Upper lobe of right lung (tissue), 1 donor: ENCODE results near the gene FAM151B. TPM values are rescaled to one million over a fixed set of nuclear protein-coding genes. Genes with fewer than 3 reads are reported as not detected.
A peak's percentile ranks its signal among the peaks of the same experiment; 100 is the strongest.

Source experiments
- ATAC-seq: fragments of 200-7000 bp; cut with Tn5 transposase; one replicate; pipeline ENCODE4 v1.9.1; 2020; ENCODE audit warnings: mild to moderate bottlenecking, moderate library complexity
- DNase-seq: peaks from one replicate; pipeline ENCODE4 v3.0.0-alpha.2; 2020
- H3K27ac ChIP-seq: fragments of 200-600 bp; one replicate; pipeline ENCODE4 v1.8.0; 2022
- H3K27me3 ChIP-seq: fragments of 200-600 bp; one replicate; pipeline ENCODE4 v1.8.0; 2022; ENCODE audit warnings: mild to moderate bottlenecking
- H3K36me3 ChIP-seq: fragments of 200-600 bp; one replicate; pipeline ENCODE4 v1.8.0; 2022
- H3K4me1 ChIP-seq: fragments of 200-600 bp; one replicate; pipeline ENCODE4 v1.8.0; 2022
- H3K4me3 ChIP-seq: fragments of 200-600 bp; one replicate; pipeline ENCODE4 v1.8.0; 2022; ENCODE audit warnings: mild to moderate bottlenecking
- H3K9me3 ChIP-seq: fragments of 200-600 bp; one replicate; pipeline ENCODE4 v1.8.0; 2022
- intact Hi-C: fragments of 100-400 bp; cut with DNase I; formaldehyde crosslinking; loops from one replicate; pipeline ENCODE4 v1.11.0; 2022
- total RNA-seq: library from RNA; stranded (reverse); fragmentation: NEBNext Ultra II Directional; extraction: Animal tissue kit (Norgen Biotek cat#: 25700); gene quantifications from one replicate; pipeline ENCODE4 v1.2.1, GENCODE V29; 2021
- TF ChIP-seq, protein P1 (sequence below): fragments of 200-600 bp; IDR thresholded peaks from one replicate; pipeline ENCODE4 v1.8.0; 2022; ENCODE audit warnings: antibody characterized with exemption
- donor health status: DM: no; HTN: yes; CAD: no; lungs with severe emphysema.

FAM151B gene
- total RNA-seq, 1 donor from 2014 or later, result 3.4 TPM

DNA sequence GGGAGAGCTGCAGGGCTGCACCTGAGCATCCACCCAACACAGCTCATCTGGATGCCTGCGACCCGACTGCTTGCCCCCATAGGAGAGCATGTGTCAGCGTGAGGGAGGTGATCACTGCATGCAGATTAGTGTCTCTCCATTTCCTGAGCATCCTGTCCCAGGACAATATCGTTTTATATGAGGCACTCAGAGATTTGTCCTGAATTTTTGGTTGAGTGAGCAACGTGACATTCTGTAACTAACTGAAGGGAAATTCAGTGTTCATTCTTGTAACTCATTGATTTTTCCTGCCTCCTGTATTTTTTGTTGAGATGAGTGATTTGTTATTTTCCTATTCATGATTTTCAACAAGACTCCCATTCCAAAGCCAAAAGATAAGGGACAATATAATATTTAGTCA lies 102.9 kb downstream of the FAM151B start:
- no peaks in the 10 kb centered on the region for H3K4me1 ChIP-seq
- ATAC-seq (no peak), DNase-seq (no peak)
- intact Hi-C loops, result no loop called here
- H3K27me3 ChIP-seq, result no peaks in the 10 kb centered on the region
- no peak overlapping the region for H3K4me3 ChIP-seq
- no peak overlapping the region for H3K27ac ChIP-seq
- no peaks in the 10 kb centered on the region for H3K36me3 ChIP-seq
- no peaks in the 10 kb centered on the region for H3K9me3 ChIP-seq
- TF ChIP-seq, protein P1, sequence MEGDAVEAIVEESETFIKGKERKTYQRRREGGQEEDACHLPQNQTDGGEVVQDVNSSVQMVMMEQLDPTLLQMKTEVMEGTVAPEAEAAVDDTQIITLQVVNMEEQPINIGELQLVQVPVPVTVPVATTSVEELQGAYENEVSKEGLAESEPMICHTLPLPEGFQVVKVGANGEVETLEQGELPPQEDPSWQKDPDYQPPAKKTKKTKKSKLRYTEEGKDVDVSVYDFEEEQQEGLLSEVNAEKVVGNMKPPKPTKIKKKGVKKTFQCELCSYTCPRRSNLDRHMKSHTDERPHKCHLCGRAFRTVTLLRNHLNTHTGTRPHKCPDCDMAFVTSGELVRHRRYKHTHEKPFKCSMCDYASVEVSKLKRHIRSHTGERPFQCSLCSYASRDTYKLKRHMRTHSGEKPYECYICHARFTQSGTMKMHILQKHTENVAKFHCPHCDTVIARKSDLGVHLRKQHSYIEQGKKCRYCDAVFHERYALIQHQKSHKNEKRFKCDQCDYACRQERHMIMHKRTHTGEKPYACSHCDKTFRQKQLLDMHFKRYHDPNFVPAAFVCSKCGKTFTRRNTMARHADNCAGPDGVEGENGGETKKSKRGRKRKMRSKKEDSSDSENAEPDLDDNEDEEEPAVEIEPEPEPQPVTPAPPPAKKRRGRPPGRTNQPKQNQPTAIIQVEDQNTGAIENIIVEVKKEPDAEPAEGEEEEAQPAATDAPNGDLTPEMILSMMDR, result no peak

DNA sequence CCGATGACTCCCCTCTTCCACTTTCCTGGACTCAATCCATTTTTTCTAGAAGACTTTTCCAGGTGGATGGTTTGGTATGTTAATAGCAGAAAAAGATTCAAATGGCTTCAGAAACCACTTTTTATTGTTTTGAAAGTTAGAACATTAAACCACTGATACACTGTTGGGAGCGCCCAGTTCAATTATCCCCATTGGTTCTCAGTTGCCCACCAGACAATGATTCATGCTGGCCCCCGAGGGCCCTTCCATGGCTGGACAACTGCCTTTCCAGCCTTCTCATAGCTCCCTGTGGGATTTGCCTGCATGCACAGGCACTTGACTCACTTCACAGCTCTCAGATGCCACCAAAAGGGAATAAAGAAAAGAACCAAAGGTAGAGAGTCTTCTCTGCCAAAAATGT lies 103.5 kb downstream of the FAM151B start:
- ATAC-seq, result no peak

DNA sequence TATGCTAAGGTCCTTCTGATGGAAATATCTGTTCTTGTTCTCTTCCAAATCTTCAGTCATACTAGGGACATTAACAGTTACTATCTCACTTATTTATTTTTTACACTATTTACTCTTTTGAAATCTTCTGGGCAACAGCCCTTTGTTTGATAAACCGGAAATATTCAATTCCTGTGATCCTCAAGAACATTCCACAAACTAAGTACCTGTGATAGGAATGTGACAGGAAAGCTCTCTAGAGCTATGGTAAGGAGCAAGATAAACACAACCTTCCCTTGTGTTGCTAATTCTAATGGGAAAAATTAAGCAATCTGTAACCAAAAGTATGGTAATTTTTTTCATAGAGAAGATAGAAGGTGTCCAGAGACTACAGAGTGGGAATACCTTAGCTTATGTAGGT lies 104.2 kb downstream of the FAM151B start:
- ATAC-seq, result peak; percentile 73
- TF ChIP-seq, protein P1, result no peak
- intact Hi-C loops, result no loop called here

More for the DNA sequence above, 103.5 kb downstream of the FAM151B start:
- Histone ChIP-seq H3K9me3 (no peaks in the 10 kb centered on the region), H3K4me1 (no peaks in the 10 kb centered on the region), H3K27ac (no peak overlapping the region), H3K27me3 (no peaks in the 10 kb centered on the region), H3K36me3 (no peaks in the 10 kb centered on the region), H3K4me3 (no peak overlapping the region)
- TF ChIP-seq, protein P1, result no peak
- intact Hi-C loops, result no loop called here
- no peak for DNase-seq

More for the DNA sequence above, 104.2 kb downstream of the FAM151B start:
- Histone ChIP-seq H3K36me3 (no peaks in the 10 kb centered on the region), H3K4me1 (no peaks in the 10 kb centered on the region), H3K27me3 (no peaks in the 10 kb centered on the region), H3K4me3 (no peak overlapping the region), H3K9me3 (no peaks in the 10 kb centered on the region), H3K27ac (no peak overlapping the region)
- no peak for DNase-seq

Other genes starting within 250 kb of the FAM151B start
- gene SERINC5, start 232.1 kb upstream of the FAM151B start, total RNA-seq, result 60.4 TPM
- not detected for gene SPZ1, start 168.1 kb upstream of the FAM151B start, total RNA-seq
- 60.6 TPM for gene ZFYVE16, start 80.0 kb upstream of the FAM151B start, total RNA-seq
- gene ANKRD34B, start 82.2 kb downstream of the FAM151B start, total RNA-seq, result 0.35 TPM
- gene MSH3, start 166.6 kb downstream of the FAM151B start, total RNA-seq, result 13.7 TPM
- 9.0 TPM for gene DHFR, start 166.9 kb downstream of the FAM151B start, total RNA-seq